ENCODE data around the gene PEX14.
A peak's percentile ranks its signal among the peaks of the same experiment; 100 is the strongest.

PEX14 gene

DNA sequence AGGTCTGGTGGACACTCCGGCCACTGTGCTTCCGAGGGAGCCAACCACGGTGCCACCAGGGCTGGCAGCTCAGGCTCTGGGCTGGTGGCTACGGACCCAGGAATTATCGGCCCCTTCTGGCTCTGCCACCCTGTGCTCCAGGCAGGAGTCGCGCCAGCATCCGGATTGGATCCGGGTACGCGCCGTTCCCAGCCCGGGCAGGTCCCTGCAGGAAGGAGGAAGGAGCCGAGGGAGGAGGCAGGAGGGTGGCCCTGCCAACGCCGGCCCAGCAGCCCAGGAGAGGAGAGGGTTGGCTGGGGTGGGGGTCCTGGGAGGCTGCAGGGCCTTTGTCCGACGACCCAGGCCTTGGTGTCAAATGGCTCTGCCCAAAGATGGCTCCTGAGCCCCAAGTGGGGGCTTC is 161.2 kb downstream of the PEX14 start:
- peaks cover 0 to 4% of the 10 kb centered on the region in 2 donors for H3K4me1 ChIP-seq (ENCODE audit: control insufficient read depth in 1 of 2, insufficient read depth in 2 of 2, low read length in 2 of 2)
- no peak overlapping the region for H3K9ac ChIP-seq (ENCODE audit: low read depth in 1 of 2, low read length in 2 of 2)
- no peak overlapping the region for H3K27ac ChIP-seq (ENCODE audit: low read depth, low read length)
- no peaks in the 10 kb centered on the region for H3K27me3 ChIP-seq (ENCODE audit: control insufficient read depth in 1 of 2, insufficient read depth in 2 of 2, low read length in 2 of 2)
- peaks cover 15 to 17% of the 10 kb centered on the region in 2 donors for H3K36me3 ChIP-seq (ENCODE audit: control insufficient read depth in 1 of 2, insufficient read depth in 2 of 2, low read length in 2 of 2)
- no peak overlapping the region for H3K4me3 ChIP-seq (ENCODE audit: low read depth in 1 of 2, low read length in 2 of 2)
- no peaks in the 10 kb centered on the region for H3K9me3 ChIP-seq (ENCODE audit: control insufficient read depth in 1 of 2, low read length in 2 of 2)

- H3K4me1 ChIP-seq (ENCODE audit: control insufficient read depth in 1 of 2, insufficient read depth in 2 of 2, low read length in 2 of 2), result peaks cover 0 to 4% of the 10 kb centered on the region in 2 donors
- H3K27me3 ChIP-seq (ENCODE audit: control insufficient read depth in 1 of 2, insufficient read depth in 2 of 2, low read length in 2 of 2), result no peaks in the 10 kb centered on the region
- H3K36me3 ChIP-seq (ENCODE audit: control insufficient read depth in 1 of 2, insufficient read depth in 2 of 2, low read length in 2 of 2), result peaks cover 21 to 24% of the 10 kb centered on the region in 2 donors
- peak overlapping the region; percentile 42 for H3K27ac ChIP-seq (ENCODE audit: low read depth, low read length)
- no peaks in the 10 kb centered on the region for H3K9me3 ChIP-seq (ENCODE audit: control insufficient read depth in 1 of 2, low read length in 2 of 2)
- no peak overlapping the region for H3K9ac ChIP-seq (ENCODE audit: low read depth in 1 of 2, low read length in 2 of 2)
- no peak overlapping the region for H3K4me3 ChIP-seq (ENCODE audit: low read depth in 1 of 2, low read length in 2 of 2)
These were observed 162.7 kb downstream of the PEX14 start for GRCh38 chr1:10637400-10637799.

DNA sequence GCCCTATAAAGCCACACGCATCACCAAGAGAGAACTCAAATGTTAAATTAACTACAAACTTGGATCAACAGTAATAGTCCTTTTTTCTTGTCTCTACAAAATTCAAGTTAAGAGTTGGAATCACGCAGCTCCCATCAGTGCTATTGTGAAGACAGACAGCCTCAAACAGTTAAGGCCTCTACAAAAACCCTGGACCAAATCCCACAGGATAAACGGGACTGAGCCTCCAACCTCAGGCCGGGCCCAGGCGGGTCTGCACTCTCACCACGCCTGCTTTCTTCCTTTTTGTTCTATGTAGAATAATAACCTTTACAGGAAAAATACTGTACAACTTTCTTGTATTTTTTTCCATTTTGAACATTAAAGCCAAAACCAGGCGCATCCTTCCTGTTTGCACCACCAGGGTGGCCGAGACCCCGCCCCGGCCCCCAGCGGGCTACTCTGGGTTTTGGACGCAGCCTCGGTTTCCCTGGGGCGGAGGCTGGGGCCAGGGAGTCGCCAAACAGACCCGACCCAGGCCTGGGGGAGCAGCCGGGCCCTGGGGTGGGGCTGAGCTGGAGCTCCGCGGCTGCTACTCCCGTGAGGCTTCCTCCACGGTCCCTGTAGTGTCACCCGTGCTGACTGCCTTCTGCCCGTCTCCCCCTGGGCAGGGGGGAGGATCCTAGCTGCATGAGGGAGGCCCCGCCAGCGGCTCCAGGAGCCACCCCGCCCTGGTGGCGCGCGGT is 163.2 kb downstream of the PEX14 start:
- Histone ChIP-seq H3K36me3 (ENCODE audit: control insufficient read depth in 1 of 2, insufficient read depth in 2 of 2, low read length in 2 of 2) (peaks cover 25 to 30% of the 10 kb centered on the region in 2 donors), H3K27ac (ENCODE audit: low read depth, low read length) (no peak overlapping the region), H3K27me3 (ENCODE audit: control insufficient read depth in 1 of 2, insufficient read depth in 2 of 2, low read length in 2 of 2) (no peaks in the 10 kb centered on the region), H3K4me3 (ENCODE audit: low read depth in 1 of 2, low read length in 2 of 2) (no peak overlapping the region), H3K9ac (ENCODE audit: low read depth in 1 of 2, low read length in 2 of 2) (no peak overlapping the region), H3K9me3 (ENCODE audit: control insufficient read depth in 1 of 2, low read length in 2 of 2) (no peaks in the 10 kb centered on the region), H3K4me1 (ENCODE audit: control insufficient read depth in 1 of 2, insufficient read depth in 2 of 2, low read length in 2 of 2) (peaks cover 0 to 4% of the 10 kb centered on the region in 2 donors)

GRCh38 chr1:10638559-10639005 is 163.8 kb downstream of the PEX14 start:
- Histone ChIP-seq H3K27me3 (ENCODE audit: control insufficient read depth in 1 of 2, insufficient read depth in 2 of 2, low read length in 2 of 2) (no peaks in the 10 kb centered on the region), H3K9ac (ENCODE audit: low read depth in 1 of 2, low read length in 2 of 2) (no peak overlapping the region)

DNA sequence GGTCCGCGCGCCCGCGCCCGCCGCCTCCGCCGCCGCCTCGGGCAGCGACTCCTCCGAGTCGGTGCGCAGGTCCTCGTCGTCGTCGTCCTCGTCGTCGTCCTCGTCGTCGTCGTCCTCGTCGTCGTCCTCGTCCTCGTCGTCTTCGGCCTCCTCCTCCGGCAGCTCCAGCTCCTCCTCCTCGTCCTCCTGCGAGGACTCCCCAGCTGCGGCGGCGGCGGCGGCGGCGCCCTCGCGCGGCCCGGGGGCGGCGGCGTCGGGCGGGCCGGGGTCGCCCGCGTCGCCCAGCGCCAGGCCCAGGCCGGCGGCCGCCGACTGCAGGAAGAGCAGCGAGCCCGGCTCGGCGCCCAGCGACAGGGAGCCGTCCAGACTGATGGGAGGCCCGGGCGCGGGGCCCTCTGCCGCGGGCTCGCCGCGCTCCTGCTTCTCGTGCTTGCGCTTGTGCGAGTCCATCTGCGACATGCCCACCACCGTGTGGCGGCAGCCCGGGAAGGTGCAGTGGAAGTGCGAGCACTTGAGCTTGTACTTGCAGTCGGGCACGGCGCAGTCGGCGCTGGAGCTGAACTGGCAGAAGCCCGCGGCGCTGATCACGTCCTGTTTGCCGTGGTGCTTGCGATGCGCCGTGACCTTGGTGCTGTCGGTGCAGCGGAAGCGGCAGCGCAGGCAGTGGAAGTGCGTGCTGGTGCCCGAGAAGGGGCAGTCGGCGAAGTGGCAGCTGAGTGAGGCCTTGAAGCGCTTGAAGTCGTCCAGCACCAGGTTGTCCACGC is 164.4 kb downstream of the PEX14 start:
- Histone ChIP-seq H3K4me3 (ENCODE audit: low read depth in 1 of 2, low read length in 2 of 2) (no peak overlapping the region), H3K27ac (ENCODE audit: low read depth, low read length) (no peak overlapping the region), H3K36me3 (ENCODE audit: control insufficient read depth in 1 of 2, insufficient read depth in 2 of 2, low read length in 2 of 2) (peaks cover 25 to 42% of the 10 kb centered on the region in 2 donors), H3K9me3 (ENCODE audit: control insufficient read depth in 1 of 2, low read length in 2 of 2) (no peaks in the 10 kb centered on the region), H3K4me1 (ENCODE audit: control insufficient read depth in 1 of 2, insufficient read depth in 2 of 2, low read length in 2 of 2) (peaks cover 0 to 4% of the 10 kb centered on the region in 2 donors), H3K27me3 (ENCODE audit: control insufficient read depth in 1 of 2, insufficient read depth in 2 of 2, low read length in 2 of 2) (no peaks in the 10 kb centered on the region), H3K9ac (ENCODE audit: low read depth in 1 of 2, low read length in 2 of 2) (no peak overlapping the region)

More at GRCh38 chr1:10638559-10639005, 163.8 kb downstream of the PEX14 start:
- Histone ChIP-seq H3K27ac (ENCODE audit: low read depth, low read length) (no peak overlapping the region), H3K9me3 (ENCODE audit: control insufficient read depth in 1 of 2, low read length in 2 of 2) (no peaks in the 10 kb centered on the region), H3K4me3 (ENCODE audit: low read depth in 1 of 2, low read length in 2 of 2) (no peak overlapping the region), H3K4me1 (ENCODE audit: control insufficient read depth in 1 of 2, insufficient read depth in 2 of 2, low read length in 2 of 2) (peaks cover 0 to 4% of the 10 kb centered on the region in 2 donors), H3K36me3 (ENCODE audit: control insufficient read depth in 1 of 2, insufficient read depth in 2 of 2, low read length in 2 of 2) (peaks cover 25 to 36% of the 10 kb centered on the region in 2 donors)

- no peaks in the 10 kb centered on the region for H3K9me3 ChIP-seq (ENCODE audit: control insufficient read depth in 1 of 2, low read length in 2 of 2)
- no peak overlapping the region for H3K9ac ChIP-seq (ENCODE audit: low read depth in 1 of 2, low read length in 2 of 2)
- H3K36me3 ChIP-seq (ENCODE audit: control insufficient read depth in 1 of 2, insufficient read depth in 2 of 2, low read length in 2 of 2), result peaks cover 25 to 48% of the 10 kb centered on the region in 2 donors
- H3K4me1 ChIP-seq (ENCODE audit: control insufficient read depth in 1 of 2, insufficient read depth in 2 of 2, low read length in 2 of 2), result peaks cover 0 to 4% of the 10 kb centered on the region in 2 donors
- no peak overlapping the region for H3K4me3 ChIP-seq (ENCODE audit: low read depth in 1 of 2, low read length in 2 of 2)
- H3K27ac ChIP-seq (ENCODE audit: low read depth, low read length), result peak overlapping the region; percentile 3
- no peaks in the 10 kb centered on the region for H3K27me3 ChIP-seq (ENCODE audit: control insufficient read depth in 1 of 2, insufficient read depth in 2 of 2, low read length in 2 of 2)
These were observed 165.2 kb downstream of the PEX14 start for GRCh38 chr1:10639775-10640578.

- H3K36me3 ChIP-seq (ENCODE audit: control insufficient read depth in 1 of 2, insufficient read depth in 2 of 2, low read length in 2 of 2), result peaks cover 28 to 57% of the 10 kb centered on the region in 2 donors
- no peak overlapping the region for H3K4me3 ChIP-seq (ENCODE audit: low read depth in 1 of 2, low read length in 2 of 2)
- H3K9me3 ChIP-seq (ENCODE audit: control insufficient read depth in 1 of 2, low read length in 2 of 2), result no peaks in the 10 kb centered on the region
- no peak overlapping the region for H3K9ac ChIP-seq (ENCODE audit: low read depth in 1 of 2, low read length in 2 of 2)
- no peak overlapping the region for H3K27ac ChIP-seq (ENCODE audit: low read depth, low read length)
- H3K27me3 ChIP-seq (ENCODE audit: control insufficient read depth in 1 of 2, insufficient read depth in 2 of 2, low read length in 2 of 2), result no peaks in the 10 kb centered on the region
- no peaks in the 10 kb centered on the region for H3K4me1 ChIP-seq (ENCODE audit: control insufficient read depth in 1 of 2, insufficient read depth in 2 of 2, low read length in 2 of 2)
These were observed 166.2 kb downstream of the PEX14 start for GRCh38 chr1:10640843-10641553.

GRCh38 chr1:10641976-10642375 is 167.2 kb downstream of the PEX14 start:
- Histone ChIP-seq H3K4me1 (ENCODE audit: control insufficient read depth in 1 of 2, insufficient read depth in 2 of 2, low read length in 2 of 2) (peaks cover 0 to 7% of the 10 kb centered on the region in 2 donors), H3K36me3 (ENCODE audit: control insufficient read depth in 1 of 2, insufficient read depth in 2 of 2, low read length in 2 of 2) (peaks cover 31 to 63% of the 10 kb centered on the region in 2 donors), H3K9ac (ENCODE audit: low read depth in 1 of 2, low read length in 2 of 2) (no peak overlapping the region)

DNA sequence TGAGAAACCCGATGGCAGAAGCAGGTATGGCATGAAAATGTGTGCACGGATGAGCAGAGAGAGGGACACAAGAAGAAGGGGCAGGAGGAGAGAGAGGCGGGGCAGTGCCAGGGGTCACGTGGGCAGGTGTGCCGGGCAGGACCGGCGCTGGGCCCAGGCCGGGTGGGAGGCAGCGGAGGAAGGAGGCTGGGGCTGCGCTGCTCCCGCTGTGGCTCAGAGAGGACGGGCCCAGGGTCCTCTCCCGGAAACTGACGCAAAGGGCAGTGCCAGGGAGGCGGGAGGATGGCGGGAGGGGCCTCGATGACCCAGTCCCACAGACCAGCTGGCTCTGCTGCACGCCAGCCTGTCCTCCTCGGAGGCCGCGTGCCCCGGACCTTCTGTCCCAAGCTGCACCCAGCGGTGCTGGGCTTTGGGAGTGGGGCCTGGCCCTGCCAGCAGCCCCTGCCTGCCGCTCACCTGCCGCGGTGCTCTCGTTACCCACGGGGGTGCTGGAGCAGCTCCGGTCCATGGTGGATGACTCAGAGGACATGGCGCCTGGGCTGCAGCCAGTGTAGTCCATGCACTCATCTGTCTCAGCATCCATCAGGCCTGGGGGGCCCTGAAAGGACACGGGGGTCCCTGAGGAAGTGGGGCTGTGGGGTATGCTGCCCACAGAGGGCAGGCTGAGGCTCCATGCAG is 167.8 kb downstream of the PEX14 start:
- Histone ChIP-seq H3K36me3 (ENCODE audit: control insufficient read depth in 1 of 2, insufficient read depth in 2 of 2, low read length in 2 of 2) (peaks cover 30 to 68% of the 10 kb centered on the region in 2 donors), H3K27ac (ENCODE audit: low read depth, low read length) (no peak overlapping the region)

More at GRCh38 chr1:10641976-10642375, 167.2 kb downstream of the PEX14 start:
- no peaks in the 10 kb centered on the region for H3K27me3 ChIP-seq (ENCODE audit: control insufficient read depth in 1 of 2, insufficient read depth in 2 of 2, low read length in 2 of 2)
- H3K9me3 ChIP-seq (ENCODE audit: control insufficient read depth in 1 of 2, low read length in 2 of 2), result no peaks in the 10 kb centered on the region
- no peak overlapping the region for H3K4me3 ChIP-seq (ENCODE audit: low read depth in 1 of 2, low read length in 2 of 2)
- H3K27ac ChIP-seq (ENCODE audit: low read depth, low read length), result no peak overlapping the region

More for the DNA sequence above, 167.8 kb downstream of the PEX14 start:
- H3K9ac ChIP-seq (ENCODE audit: low read depth in 1 of 2, low read length in 2 of 2), result no peak overlapping the region
- no peak overlapping the region for H3K4me3 ChIP-seq (ENCODE audit: low read depth in 1 of 2, low read length in 2 of 2)
- H3K4me1 ChIP-seq (ENCODE audit: control insufficient read depth in 1 of 2, insufficient read depth in 2 of 2, low read length in 2 of 2), result peaks cover 0 to 7% of the 10 kb centered on the region in 2 donors
- no peaks in the 10 kb centered on the region for H3K9me3 ChIP-seq (ENCODE audit: control insufficient read depth in 1 of 2, low read length in 2 of 2)
- H3K27me3 ChIP-seq (ENCODE audit: control insufficient read depth in 1 of 2, insufficient read depth in 2 of 2, low read length in 2 of 2), result no peaks in the 10 kb centered on the region
